Breast epithelium (tissue), 4 donors: ENCODE results near the gene KCNA1. TPM values are rescaled to one million over a fixed set of nuclear protein-coding genes. Genes with fewer than 3 reads are reported as not detected.

Experiments used
- DNase-seq, 2 donors: peaks; one replicate each; pipeline ENCODE4 v3.0.0-alpha.2; 2019; ENCODE audit warnings: low spot score in 2 of 2
- H3K27ac ChIP-seq, 2 donors: fragments of 200-600 bp; sonication (generic) in 1 of 2; one replicate each; pipeline ENCODE4 v1.5.1; 2016 to 2019; ENCODE audit warnings: mild to moderate bottlenecking in 1 of 2
- H3K27me3 ChIP-seq, 2 donors: fragments of 200-600 bp; sonication (generic) in 1 of 2; one replicate each; pipeline versions ENCODE4 v1.5.1 to v1.6.0; 2017 to 2019; ENCODE audit warnings: control low read depth in 1 of 2, mild to moderate bottlenecking in 1 of 2
- H3K36me3 ChIP-seq: fragments of 200-600 bp; one replicate; pipeline ENCODE4 v1.5.1; 2019
- H3K4me1 ChIP-seq, 2 donors: fragments of 200-600 bp; sonication (generic); one replicate each; pipeline ENCODE4 v1.5.1; 2016 to 2019; ENCODE audit warnings: control low read depth in 1 of 2
- H3K4me3 ChIP-seq, 3 donors: fragments of 200-600 bp; sonication (generic); 1 replicate in 2 of 3; 2 replicates in 1 of 3; pipeline ENCODE4 v1.5.1; 2016 to 2019; ENCODE audit warnings: mild to moderate bottlenecking in 3 of 3, moderate library complexity in 2 of 3
- H3K9me3 ChIP-seq, 2 donors: fragments of 200-600 bp; sonication (generic) in 1 of 2; one replicate each; pipeline ENCODE4 v1.5.1; 2016 to 2019; ENCODE audit warnings: control low read depth in 1 of 2
- CTCF ChIP-seq, 3 donors: fragments of 450-650 bp; IDR thresholded peaks; one replicate each; pipeline ENCODE4 v1.5.1; 2016 to 2017; ENCODE audit warnings: antibody characterized with exemption in 3 of 3, mild to moderate bottlenecking in 3 of 3, moderate library complexity in 3 of 3
- POLR2A ChIP-seq: fragments of 450-650 bp; IDR thresholded peaks from one replicate; pipeline ENCODE4 v1.6.1; 2016; ENCODE audit warnings: antibody characterized with exemption, mild to moderate bottlenecking, moderate library complexity
- POLR2AphosphoS5 ChIP-seq, 3 donors: sonication (generic); formaldehyde crosslinking; IDR thresholded peaks; one replicate each; pipeline ENCODE4 v1.6.1; 2017; ENCODE audit warnings: antibody characterized with exemption in 3 of 3
- intact Hi-C: fragments of 100-400 bp; cut with DNase I; formaldehyde crosslinking; loops from one replicate; pipeline ENCODE4 v1.15.1; 2023; ENCODE audit warnings: low total_unique reads
- total RNA-seq, 3 donors: library from RNA; depleted of rRNA; stranded (reverse); fragments of >200 nt; gene quantifications; one replicate each; pipeline ENCODE4 v1.1.0, GENCODE V29; 2016

Gene KCNA1
- total RNA-seq, 3 donors from 2014 or later = 0.48 to 1.3 (median 1.3) TPM

- no peaks in the 10 kb centered on the region for H3K4me1 ChIP-seq
- H3K36me3 ChIP-seq = no peaks in the 10 kb centered on the region
- peaks cover 0 to 9% of the 10 kb centered on the region in 2 donors for H3K27me3 ChIP-seq
- no peak overlapping the region for H3K27ac ChIP-seq
- DNase-seq = no peak
- intact Hi-C loops = loop anchor here (5.0 to 10.0 kb wide), 2 partner anchors 86 to 219 kb away; no protein-coding TSS in a partner anchor
- H3K9me3 ChIP-seq = no peaks in the 10 kb centered on the region
- no peak overlapping the region for H3K4me3 ChIP-seq
- TF ChIP-seq POLR2A (no peak), POLR2AphosphoS5 (IDR thresholded peaks at IDR 0.05) (no peak), CTCF (IDR thresholded peaks at IDR 0.05) (no peak)
Measured at GRCh38 chr12:4866299-4866698, 43.4 kb upstream of the KCNA1 start.

- H3K27me3 ChIP-seq = peaks cover 0 to 9% of the 10 kb centered on the region in 2 donors
- no peaks in the 10 kb centered on the region for H3K4me1 ChIP-seq
- DNase-seq = no peak
- no peaks in the 10 kb centered on the region for H3K9me3 ChIP-seq
- intact Hi-C loops = loop anchor here (5.0 to 10.0 kb wide), 2 partner anchors 85 to 217 kb away; no protein-coding TSS in a partner anchor
- TF ChIP-seq POLR2A (no peak), POLR2AphosphoS5 (IDR thresholded peaks at IDR 0.05) (no peak), CTCF (IDR thresholded peaks at IDR 0.05) (no peak)
- H3K36me3 ChIP-seq = no peaks in the 10 kb centered on the region
- no peak overlapping the region for H3K4me3 ChIP-seq
- no peak overlapping the region for H3K27ac ChIP-seq
Measured at GRCh38 chr12:4867384-4867783, 42.3 kb upstream of the KCNA1 start.

GRCh38 chr12:4870423-4870822, 39.3 kb upstream of the KCNA1 start:
- intact Hi-C loops = no loop called here
- Histone ChIP-seq H3K27me3 (peaks cover 0 to 9% of the 10 kb centered on the region in 2 donors), H3K4me3 (no peak overlapping the region), H3K36me3 (no peaks in the 10 kb centered on the region), H3K4me1 (no peaks in the 10 kb centered on the region), H3K27ac (no peak overlapping the region), H3K9me3 (no peaks in the 10 kb centered on the region)
- TF ChIP-seq POLR2AphosphoS5 (IDR thresholded peaks at IDR 0.05) (no peak), CTCF (IDR thresholded peaks at IDR 0.05) (no peak), POLR2A (no peak)
- DNase-seq = no peak

GRCh38 chr12:4871514-4871913, 38.2 kb upstream of the KCNA1 start:
- TF ChIP-seq CTCF (IDR thresholded peaks at IDR 0.05) (no peak), POLR2AphosphoS5 (IDR thresholded peaks at IDR 0.05) (no peak), POLR2A (no peak)
- Histone ChIP-seq H3K27me3 (peaks cover 0 to 9% of the 10 kb centered on the region in 2 donors), H3K4me3 (no peak overlapping the region), H3K4me1 (no peaks in the 10 kb centered on the region), H3K9me3 (no peaks in the 10 kb centered on the region), H3K36me3 (no peaks in the 10 kb centered on the region), H3K27ac (no peak overlapping the region)
- intact Hi-C loops = no loop called here
- no peak for DNase-seq

GRCh38 chr12:4873947-4874346, 35.8 kb upstream of the KCNA1 start:
- H3K27ac ChIP-seq = no peak overlapping the region
- DNase-seq = no peak
- TF ChIP-seq CTCF (IDR thresholded peaks at IDR 0.05) = no peak
- no peak for TF ChIP-seq POLR2AphosphoS5 (IDR thresholded peaks at IDR 0.05)
- TF ChIP-seq POLR2A = no peak
- no peak overlapping the region for H3K4me3 ChIP-seq
- intact Hi-C loops = no loop called here
- H3K9me3 ChIP-seq = no peaks in the 10 kb centered on the region
- no peaks in the 10 kb centered on the region for H3K27me3 ChIP-seq
- H3K36me3 ChIP-seq = no peaks in the 10 kb centered on the region
- no peaks in the 10 kb centered on the region for H3K4me1 ChIP-seq
